SIG-M5 treated with dmso at 0.1 percent for 504 hours (cell line): Measurements from ENCODE around the gene ARHGEF16.

Experiments
- DNase-seq: peaks from one replicate; lab custom pipeline; 2025; ENCODE audit not compliant: unreplicated experiment; lab: John Stamatoyannopoulos, UW

Gene ARHGEF16

GRCh38 chr1:3453891-3454810 lies at the start of gene ARHGEF16:
TSS of gene ARHGEF16 (plus strand) at chr1:3454665. CDS start at chr1:3463085, 8,420 bp downstream.
- peak; percentile 28 for DNase-seq

DNA sequence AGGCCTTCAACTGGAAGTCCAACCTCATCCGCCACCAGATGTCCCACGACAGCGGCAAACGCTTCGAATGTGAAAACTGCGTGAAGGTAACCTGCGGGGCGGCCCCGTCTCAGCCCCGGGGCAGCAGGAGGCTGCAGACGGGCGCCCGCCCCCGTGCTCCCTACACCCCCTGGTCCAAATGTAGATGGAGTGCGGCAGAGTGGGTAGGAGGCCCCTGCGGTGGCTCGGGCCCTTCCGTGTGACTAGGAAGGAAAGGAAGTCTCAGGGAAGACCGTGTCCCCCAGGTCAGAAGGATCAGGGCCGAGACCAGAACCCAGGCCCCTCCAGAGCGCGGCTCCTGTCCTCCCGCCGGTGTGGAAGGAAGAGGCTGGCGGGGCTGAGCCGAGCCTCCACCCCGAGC lies 49.7 kb upstream of the ARHGEF16 start:
- no peak for DNase-seq

- DNase-seq: no peak
Measured at GRCh38 chr1:3405491-3405890, 49.0 kb upstream of the ARHGEF16 start.

DNA sequence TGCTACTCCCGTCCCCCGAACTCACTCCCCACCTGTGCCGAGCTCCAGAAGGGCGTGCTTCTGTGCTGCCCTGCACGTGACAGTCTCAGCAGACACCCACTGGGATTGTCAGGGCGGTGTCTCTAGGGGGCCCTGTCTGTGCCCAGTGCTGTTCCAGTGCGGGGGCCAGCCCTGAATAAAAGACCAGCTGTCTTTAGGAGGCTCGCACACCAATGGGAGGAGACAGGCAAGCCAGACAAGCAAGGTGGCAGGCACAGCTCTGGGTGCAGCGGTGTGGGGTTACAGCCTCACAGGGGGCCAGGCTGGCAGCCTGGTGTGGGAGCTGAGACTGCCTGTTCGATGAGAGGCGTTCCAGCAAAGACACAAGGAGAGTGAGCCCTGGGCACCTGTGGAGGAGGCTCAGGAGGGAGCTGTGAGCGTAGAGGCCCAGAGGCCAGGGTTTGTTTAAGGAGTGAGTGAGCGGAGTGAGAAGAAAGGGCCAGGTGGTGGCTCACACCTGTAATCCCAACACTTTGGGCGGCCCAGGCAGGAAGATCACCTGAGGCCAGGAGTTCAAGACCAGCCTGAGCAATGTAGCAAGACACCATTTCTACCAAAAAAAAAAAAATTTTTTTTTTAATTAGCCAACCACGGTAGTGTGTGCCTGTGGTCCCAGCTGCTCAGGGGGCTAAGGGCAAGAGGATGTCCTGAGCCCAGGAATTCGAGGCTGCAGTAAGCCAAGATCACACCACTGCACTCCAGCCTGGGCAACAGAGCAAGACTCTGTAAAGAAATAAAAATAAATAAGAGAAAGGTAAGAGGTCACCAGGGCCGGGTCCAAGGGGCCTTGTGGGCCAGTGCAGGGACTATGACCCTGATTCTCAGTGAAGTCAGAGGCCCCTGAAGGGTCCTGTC lies 48.2 kb upstream of the ARHGEF16 start:
- DNase-seq: no peak

GRCh38 chr1:3407021-3407420 lies 47.4 kb upstream of the ARHGEF16 start:
- DNase-seq: no peak

DNA sequence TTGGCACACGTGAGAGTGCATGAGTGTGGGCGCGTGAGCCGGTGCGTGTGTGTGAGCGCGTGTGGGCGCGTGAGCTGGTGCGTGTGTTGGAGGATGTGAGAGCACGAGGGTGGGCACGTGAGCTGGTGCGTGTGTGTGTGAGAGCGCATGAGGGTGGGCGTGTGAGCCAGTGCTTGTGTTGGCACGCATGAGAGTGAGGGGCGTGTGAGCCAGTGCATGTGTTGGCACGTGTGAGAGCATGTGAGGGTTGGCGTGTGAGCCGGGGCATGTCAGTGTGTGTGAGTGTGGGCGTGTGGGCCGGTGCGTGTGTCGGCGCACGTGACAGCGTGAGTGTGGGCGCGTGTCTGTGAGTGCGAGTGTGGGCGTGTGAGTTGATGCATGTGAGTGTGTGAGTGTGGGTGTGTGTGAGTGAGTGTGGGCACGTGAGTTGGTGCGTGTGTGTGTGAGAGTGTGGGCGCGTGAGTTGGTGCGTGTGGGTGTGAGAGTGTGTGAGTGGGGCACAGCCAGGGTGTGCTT lies 45.7 kb upstream of the ARHGEF16 start:
- DNase-seq: no peak

GRCh38 chr1:3409366-3410141 lies 44.9 kb upstream of the ARHGEF16 start:
- DNase-seq: no peak

- DNase-seq: no peak
Measured at GRCh38 chr1:3410142-3410925, 44.1 kb upstream of the ARHGEF16 start.

GRCh38 chr1:3411806-3412205 lies 42.7 kb upstream of the ARHGEF16 start:
- no peak for DNase-seq

DNA sequence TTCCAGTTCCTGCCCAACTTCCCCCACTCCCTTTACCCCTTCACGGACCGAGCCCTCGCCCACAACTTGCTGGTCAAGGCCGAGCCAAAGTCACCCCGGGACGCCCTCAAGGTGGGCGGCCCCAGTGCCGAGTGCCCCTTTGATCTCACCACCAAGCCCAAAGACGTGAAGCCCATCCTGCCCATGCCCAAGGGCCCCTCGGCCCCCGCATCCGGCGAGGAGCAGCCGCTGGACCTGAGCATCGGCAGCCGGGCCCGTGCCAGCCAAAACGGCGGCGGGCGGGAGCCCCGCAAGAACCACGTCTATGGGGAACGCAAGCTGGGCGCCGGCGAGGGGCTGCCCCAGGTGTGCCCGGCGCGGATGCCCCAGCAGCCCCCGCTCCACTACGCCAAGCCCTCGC lies 42.1 kb upstream of the ARHGEF16 start:
- DNase-seq: no peak

DNA sequence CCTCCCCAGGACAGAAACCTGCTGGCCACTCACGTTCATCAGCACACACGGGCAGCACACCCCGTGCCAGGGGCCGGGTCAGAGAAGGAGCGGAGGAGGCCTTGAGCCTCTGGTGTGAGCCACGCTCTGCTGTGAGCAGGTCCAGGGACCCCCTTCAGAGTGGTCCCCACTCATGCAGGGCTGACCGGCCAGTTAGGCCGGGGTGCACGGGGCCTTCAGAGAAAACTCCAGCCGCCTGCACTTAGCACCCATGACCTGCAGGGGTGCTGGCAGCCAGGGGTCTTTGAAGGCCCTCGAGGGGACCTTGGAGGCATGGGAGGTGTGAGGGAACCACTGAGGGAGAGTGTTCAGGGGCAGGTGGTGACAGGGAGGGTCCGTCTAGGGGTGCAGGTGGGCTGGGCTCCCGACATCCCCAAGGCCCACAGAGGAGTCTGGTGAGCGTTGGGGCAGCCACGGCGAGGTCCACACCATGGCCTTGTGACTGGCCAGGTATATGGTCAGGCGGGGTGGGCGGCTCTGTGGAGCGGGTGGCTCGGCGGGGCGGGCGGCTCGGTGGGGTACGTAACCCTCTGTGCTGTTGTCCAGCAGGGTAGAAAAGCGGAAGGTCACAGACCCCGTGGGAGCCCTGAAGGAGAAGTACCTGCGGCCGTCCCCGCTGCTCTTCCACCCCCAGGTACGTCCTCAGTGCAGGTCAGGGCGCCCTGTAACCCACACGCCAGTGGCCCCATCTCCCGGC lies 40.3 kb upstream of the ARHGEF16 start:
- no peak for DNase-seq

DNA sequence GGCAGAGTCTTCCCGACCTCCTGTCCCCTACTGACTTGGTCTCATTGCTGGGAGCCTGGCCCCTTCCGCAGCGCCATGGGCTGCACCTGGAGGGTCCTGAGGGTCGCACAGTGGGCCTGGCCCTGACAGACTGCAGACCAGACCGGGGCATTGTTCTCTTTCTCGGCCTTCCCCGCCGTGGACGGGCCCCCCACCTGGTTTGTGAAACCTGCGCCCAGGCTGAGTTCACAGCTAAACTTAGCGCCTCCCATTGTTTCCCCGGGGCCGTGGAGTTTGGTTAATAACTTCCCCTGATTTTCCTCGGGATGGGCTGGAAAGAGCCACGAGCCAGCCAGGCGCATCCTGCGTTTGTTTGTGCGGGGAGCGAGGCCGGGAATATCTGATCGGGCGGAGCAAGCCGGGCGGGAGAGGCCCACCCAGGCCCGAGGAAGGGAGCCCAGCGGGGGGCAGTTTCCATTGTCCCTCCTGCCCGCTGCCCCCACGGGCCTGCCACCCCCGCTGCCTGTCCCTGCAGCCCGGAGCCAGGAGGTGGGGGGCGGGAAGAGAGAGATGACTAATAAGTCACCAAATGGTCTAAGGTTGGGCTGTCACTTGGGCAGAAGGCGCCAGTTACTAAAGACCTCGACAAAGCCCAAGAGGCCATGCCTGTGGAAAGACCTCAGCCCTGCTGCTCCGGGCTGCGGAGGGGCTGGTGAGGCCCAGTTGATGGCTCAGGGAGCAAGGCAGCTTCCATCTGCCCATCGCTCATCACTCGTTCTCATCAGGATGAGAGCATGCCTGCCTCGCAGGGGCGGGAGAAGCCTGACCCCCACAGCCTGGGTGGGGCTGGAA lies 39.0 kb upstream of the ARHGEF16 start:
- DNase-seq: no peak

- no peak for DNase-seq
Measured at GRCh38 chr1:3417082-3417739, 37.3 kb upstream of the ARHGEF16 start.

DNA sequence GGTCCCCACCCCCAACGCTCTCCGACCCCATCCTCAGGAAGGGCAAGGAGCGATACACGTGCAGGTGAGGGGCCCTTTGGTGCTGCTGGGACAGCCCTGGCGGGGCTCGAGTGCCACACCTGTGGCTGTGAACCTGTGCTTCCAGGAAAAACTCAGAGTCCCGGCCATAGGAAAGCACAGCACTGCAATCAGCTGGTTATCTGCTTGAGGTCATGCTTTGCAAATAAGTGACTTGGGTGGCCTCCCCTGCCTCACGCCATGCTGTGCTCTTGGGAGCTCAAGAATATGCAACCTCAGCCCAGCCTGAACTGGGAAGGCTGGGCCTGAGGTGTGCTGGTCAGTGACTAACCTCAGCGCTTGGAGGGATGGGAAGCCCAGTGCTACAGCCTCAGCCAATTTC lies 36.5 kb upstream of the ARHGEF16 start:
- DNase-seq: no peak

DNA sequence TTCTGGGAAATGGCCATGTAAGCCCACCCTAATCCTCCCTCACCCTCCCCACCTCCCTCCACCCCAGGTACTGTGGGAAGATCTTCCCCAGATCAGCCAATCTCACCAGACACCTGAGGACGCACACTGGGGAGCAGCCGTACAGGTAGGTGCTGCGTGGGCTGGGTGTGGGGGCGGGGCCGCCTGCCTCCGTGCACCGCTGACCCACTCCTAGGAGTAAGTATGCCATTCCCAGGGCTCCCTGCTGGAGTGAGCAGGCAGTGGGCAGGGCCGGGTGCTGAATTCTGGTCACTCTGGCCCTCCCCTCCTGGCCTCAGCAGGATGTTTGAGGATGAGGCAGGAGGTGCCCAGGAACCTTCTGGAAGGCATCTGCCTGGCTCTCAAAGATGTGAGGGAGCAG lies 35.9 kb upstream of the ARHGEF16 start:
- DNase-seq: no peak

- no peak for DNase-seq
Measured at GRCh38 chr1:3419415-3420204, 34.9 kb upstream of the ARHGEF16 start.
